AG04450 (cell line): ENCODE measurements around the gene APOL2. TPM values are rescaled to one million over a fixed set of nuclear protein-coding genes. Genes with fewer than 3 reads are reported as not detected.

Experiments used
- CTCF ChIA-PET: fragments of 300-600, 350-600 bp; formaldehyde crosslinking; extraction: SDS; loops from one replicate; lab custom pipeline; 2022; ENCODE audit warnings: antibody characterized with exemption, inconsistent platforms; lab: Charles Lee
- POLR2A ChIA-PET: fragments of 350-600 bp; formaldehyde crosslinking; extraction: SDS; loops from one replicate; lab custom pipeline; 2021; ENCODE audit warnings: antibody characterized with exemption, inconsistent platforms; lab: Yijun Ruan, JAX
- DNase-seq: peaks from one replicate; pipeline ENCODE4 v3.0.0-alpha.2; 2011; ENCODE audit warnings: low read depth, low spot score
- H3K27ac ChIP-seq: one replicate; pipeline ENCODE4 v1.5.1; 2012; ENCODE audit warnings: low read depth, low read length, control low read depth
- H3K27me3 ChIP-seq: one replicate; pipeline ENCODE4 v1.6.0; 2012; ENCODE audit warnings: low read length; ENCODE audit not compliant: control insufficient read depth, insufficient read depth
- H3K4me3 ChIP-seq: 2 replicates; pipeline ENCODE4 v1.5.1; 2011; ENCODE audit warnings: mild to moderate bottlenecking, low read depth, low read length, control low read depth
- H3K9me3 ChIP-seq: 2 replicates; pipeline ENCODE4 v1.5.1; 2012; ENCODE audit warnings: low read length; ENCODE audit not compliant: control insufficient read depth, insufficient read depth
- CTCF ChIP-seq: IDR thresholded peaks from 2 replicates; pipeline ENCODE4 v1.5.1; 2011; ENCODE audit warnings: low read depth, low read length, control low read depth, inconsistent platforms
- polyA plus RNA-seq: library from polyadenylated mRNA; depleted of rRNA; stranded (reverse); fragments of >200 nt; gene quantifications from 2 replicates; pipeline ENCODE4 v1.2.3, GENCODE V29; 2011

The APOL2 gene
- polyA plus RNA-seq, 1 experiment: 19.7 TPM

GRCh38 chr22:36182857-36183256 is 56.5 kb downstream of the APOL2 start:
- no peaks in the 10 kb centered on the region for H3K9me3 ChIP-seq
- CTCF ChIA-PET: interaction anchor here (0.5 to 0.7 kb wide), 2 partner anchors 38 to 1026 kb away, joined by 4 read pairs; no protein-coding TSS in a partner anchor
- DNase-seq: no peak
- no peak overlapping the region for H3K4me3 ChIP-seq
- H3K27me3 ChIP-seq: peaks cover 23% of the 10 kb centered on the region
- H3K27ac ChIP-seq: no peak overlapping the region
- POLR2A ChIA-PET: no interaction called here
- no peak for TF ChIP-seq CTCF

- H3K4me3 ChIP-seq: no peak overlapping the region
- peaks cover 23% of the 10 kb centered on the region for H3K27me3 ChIP-seq
- H3K9me3 ChIP-seq: no peaks in the 10 kb centered on the region
- ChIA-PET CTCF (interaction anchor here (0.8 to 5.2 kb wide), 5 partner anchors 18 to 38 kb away, joined by 3 to 74 read pairs (median 3); partner anchors contain the start of gene APOL3), POLR2A (no interaction called here)
- no peak for DNase-seq
- no peak for TF ChIP-seq CTCF
- no peak overlapping the region for H3K27ac ChIP-seq
Measured at GRCh38 chr22:36182056-36182455, 57.3 kb downstream of the APOL2 start.

- Histone ChIP-seq H3K9me3 (no peaks in the 10 kb centered on the region), H3K27ac (no peak overlapping the region), H3K4me3 (no peak overlapping the region), H3K27me3 (peaks cover 26% of the 10 kb centered on the region)
- CTCF ChIA-PET: interaction anchor here (0.5 to 5.2 kb wide), 14 partner anchors 9 to 306 kb away, joined by 3 to 74 read pairs (median 5); partner anchors contain the start of gene APOL3
- TF ChIP-seq CTCF: no peak
- POLR2A ChIA-PET: no interaction called here
- DNase-seq: no peak
Measured at GRCh38 chr22:36180928-36181327, 58.4 kb downstream of the APOL2 start.

GRCh38 chr22:36180038-36180880 is 59.1 kb downstream of the APOL2 start:
- Histone ChIP-seq H3K27me3 (peaks cover 23% of the 10 kb centered on the region), H3K27ac (no peak overlapping the region), H3K9me3 (no peaks in the 10 kb centered on the region), H3K4me3 (no peak overlapping the region)
- DNase-seq: no peak
- TF ChIP-seq CTCF: peak; percentile 87
- POLR2A ChIA-PET: no interaction called here
- CTCF ChIA-PET: interaction anchor here (0.6 to 5.2 kb wide), 18 partner anchors 8 to 342 kb away, joined by 3 to 74 read pairs (median 4); partner anchors contain the start of gene APOL3

- Histone ChIP-seq H3K4me3 (no peak overlapping the region), H3K9me3 (no peaks in the 10 kb centered on the region), H3K27ac (no peak overlapping the region), H3K27me3 (peaks cover 9% of the 10 kb centered on the region)
- no peak for TF ChIP-seq CTCF
- DNase-seq: no peak
- ChIA-PET POLR2A (no interaction called here), CTCF (interaction anchor here (1.1 to 5.2 kb wide), 3 partner anchors 24 to 112 kb away, joined by 4 to 74 read pairs (median 7); no protein-coding TSS in a partner anchor)
Measured at GRCh38 chr22:36177160-36177559, 62.2 kb downstream of the APOL2 start.
